Body of pancreas (tissue), 4 donors: ENCODE results near the gene WNT9A. TPM values are rescaled to one million over a fixed set of nuclear protein-coding genes. Genes with fewer than 3 reads are reported as not detected.
"Not testable (repeated sequence)": the region's sequence is repeated elsewhere in the genome, so short reads cannot be mapped to it uniquely, and the experiment has no call there.

Experiments used
- ATAC-seq: fragments of 150-250 bp; one replicate; pipeline ENCODE4 v1.9.1; 2016
- DNase-seq, 4 donors: peaks; one replicate each; pipeline ENCODE4 v3.0.0-alpha.2; 2019
- H3K27ac ChIP-seq, 4 donors: fragments of 200-600 bp; sonication (generic); 1 replicate in 3 of 4; 2 replicates in 1 of 4; pipeline versions ENCODE4 v1.5.1 to v1.6.1; 2016 to 2019; ENCODE audit warnings: mild to moderate bottlenecking in 1 of 4, mixed read lengths in 1 of 4, moderate library complexity in 1 of 4
- H3K27me3 ChIP-seq, 2 donors: fragments of 200-600 bp; sonication (generic); one replicate each; pipeline ENCODE4 v1.6.0; 2016; ENCODE audit warnings: mild to moderate bottlenecking in 1 of 2
- H3K36me3 ChIP-seq, 2 donors: fragments of 200-600 bp; sonication (generic); replicated peaks in 1 of 2; 2 replicates each; pipeline ENCODE4 v1.5.1; 2016; ENCODE audit warnings: low read depth in 2 of 2; ENCODE audit not compliant: insufficient read depth in 1 of 2
- H3K4me1 ChIP-seq: fragments of 200-600 bp; sonication (generic); one replicate; pipeline ENCODE4 v1.6.0; 2016
- H3K4me3 ChIP-seq, 2 donors: fragments of 200-600 bp; sonication (generic); 1 replicate in 1 of 2; 2 replicates in 1 of 2; pipeline ENCODE4 v1.5.1; 2016 to 2019
- H3K9me3 ChIP-seq, 3 donors: fragments of 200-600 bp; sonication (generic); 1 replicate in 2 of 3; 2 replicates in 1 of 3; pipeline ENCODE4 v1.5.1; 2016
- CTCF ChIP-seq, 7 experiments: fragments of 450-650 bp in 4 of 7; fragments of 200-600 bp in 3 of 7; sonication (generic) in 3 of 7; IDR thresholded peaks; one replicate each; pipeline ENCODE4 v1.5.1; 2016 to 2019; ENCODE audit warnings: antibody characterized with exemption in 7 of 7
- POLR2A ChIP-seq, 3 donors: fragments of 450-650 bp; IDR thresholded peaks; one replicate each; pipeline ENCODE4 v1.6.1; 2016; ENCODE audit warnings: antibody characterized with exemption in 3 of 3, mild to moderate bottlenecking in 2 of 3
- WGBS, 2 donors: methylation state at CpG; one replicate each; pipeline ENCODE4 v1.1.5; 2017; 5-methylcytosine and 5-hydroxymethylcytosine counted together
- intact Hi-C: fragments of 100-400 bp; cut with DNase I; formaldehyde crosslinking; loops from one replicate; pipeline ENCODE4 v1.15.1; 2023
- total RNA-seq, 2 donors: library from RNA; depleted of rRNA; stranded (reverse); fragments of >200 nt; gene quantifications; one replicate each; pipeline ENCODE4 v1.1.0, GENCODE V29; 2016

WNT9A gene
- 1 to 10 TPM in 1 of 2 donors, under 1 TPM in 1; 0.66 to 2.1 TPM for total RNA-seq

GRCh38 chr1:227947676-227948492 is at the start of gene WNT9A:
Gene WNT9A, minus strand, starts transcription at chr1:227947932. Its CDS starts 45 bp downstream, at chr1:227947887.
- peaks cover 35% of the 10 kb centered on the region for H3K4me1 ChIP-seq

GRCh38 chr1:227996187-227996950 is 48.6 kb upstream of the WNT9A start:
- no peak overlapping the region for H3K4me3 ChIP-seq
- H3K4me1 ChIP-seq = no peaks in the 10 kb centered on the region
- DNase-seq = peak in 2 of 4 donors; percentile 4
- TF ChIP-seq CTCF (IDR thresholded peaks at IDR 0.05) = no peak
- no peak for TF ChIP-seq POLR2A (IDR thresholded peaks at IDR 0.05)
- WGBS, 2 donors = 0 to 9% methylated on average over 1 of the region's 1 CpG
- H3K36me3 ChIP-seq = no peaks in the 10 kb centered on the region
- intact Hi-C loops = no loop called here
- ATAC-seq = no peak
- no peaks in the 10 kb centered on the region for H3K27me3 ChIP-seq
- no peak overlapping the region for H3K27ac ChIP-seq
- peaks cover 0 to 11% (median 0%) of the 10 kb centered on the region in 3 donors for H3K9me3 ChIP-seq

More at GRCh38 chr1:227947676-227948492, at the start of gene WNT9A:
- Histone ChIP-seq H3K27me3 (no peaks in the 10 kb centered on the region), H3K4me3 (peak within 1 kb of the TSS in 1 of 2 donors; percentile 29), H3K9me3 (no peaks in the 10 kb centered on the region), H3K27ac (peak within 1 kb of the TSS; percentile 80 to 91 (median 86)), H3K36me3 (no peaks in the 10 kb centered on the region)
- DNase-seq = peak; percentile 43 to 74 (median 56)
- peak in 1 of 7 experiments; percentile 1 for TF ChIP-seq CTCF (IDR thresholded peaks at IDR 0.05)
- TF ChIP-seq POLR2A (IDR thresholded peaks at IDR 0.05) = peak in 1 of 3 donors; percentile 17
- peak; percentile 49 for ATAC-seq
- intact Hi-C loops = loop anchor here (5.0 to 10.0 kb wide), 2 partner anchors 186 to 463 kb away; no protein-coding TSS in a partner anchor
- 0 to 2% methylated on average over 1 to 71 of the region's 120 CpGs for WGBS, 2 donors

- H3K4me3 ChIP-seq = no peak overlapping the region
- no peaks in the 10 kb centered on the region for H3K27me3 ChIP-seq
- WGBS, 2 donors = 43 to 65% methylated on average over 6 to 7 of the region's 7 CpGs
- DNase-seq (no peak), ATAC-seq (no peak)
- TF ChIP-seq CTCF (IDR thresholded peaks at IDR 0.05) (no peak), POLR2A (IDR thresholded peaks at IDR 0.05) (no peak)
- no peak overlapping the region for H3K27ac ChIP-seq
- H3K9me3 ChIP-seq = peaks cover 0 to 11% (median 0%) of the 10 kb centered on the region in 3 donors
- H3K36me3 ChIP-seq = no peaks in the 10 kb centered on the region
- intact Hi-C loops = no loop called here
- H3K4me1 ChIP-seq = no peaks in the 10 kb centered on the region
These were observed 47.0 kb upstream of the WNT9A start for GRCh38 chr1:227994632-227995300.

GRCh38 chr1:227987181-227987580 is 39.4 kb upstream of the WNT9A start:
- Histone ChIP-seq H3K27ac (no peak overlapping the region), H3K4me1 (no peaks in the 10 kb centered on the region), H3K9me3 (no peaks in the 10 kb centered on the region), H3K36me3 (no peaks in the 10 kb centered on the region), H3K27me3 (no peaks in the 10 kb centered on the region), H3K4me3 (no peak overlapping the region)
- no peak for TF ChIP-seq POLR2A (IDR thresholded peaks at IDR 0.05)
- TF ChIP-seq CTCF (IDR thresholded peaks at IDR 0.05) = no peak
- DNase-seq (no peak), ATAC-seq (no peak)
- 79 to 92% methylated on average over 2 of the region's 2 CpGs for WGBS, 2 donors
- intact Hi-C loops = no loop called here

- DNase-seq, ATAC-seq, H3K9me3 ChIP-seq, H3K27ac ChIP-seq, H3K4me1 ChIP-seq, H3K27me3 ChIP-seq, H3K4me3 ChIP-seq, H3K36me3 ChIP-seq, intact Hi-C loops: not testable (repeated sequence)
- 81 to 91% methylated on average over 10 to 12 of the region's 21 CpGs for WGBS, 2 donors
These were observed 28.0 kb upstream of the WNT9A start for GRCh38 chr1:227975583-227976283.

- intact Hi-C loops = not testable (repeated sequence)
These were observed 26.1 kb upstream of the WNT9A start for GRCh38 chr1:227973724-227974288.

More at GRCh38 chr1:227973724-227974288, 26.1 kb upstream of the WNT9A start:
- not testable (repeated sequence) for H3K9me3 ChIP-seq, H3K4me3 ChIP-seq, H3K4me1 ChIP-seq, H3K27ac ChIP-seq, ATAC-seq, H3K36me3 ChIP-seq, H3K27me3 ChIP-seq, DNase-seq
- WGBS, 2 donors = 93 to 97% methylated on average over 8 to 16 of the region's 32 CpGs
